Duodenal mucosa (tissue), 2 donors: ENCODE data around the gene GALM.
"Not testable (repeated sequence)": the region's sequence is repeated elsewhere in the genome, so short reads cannot be mapped to it uniquely, and the experiment has no call there.

Experiments used
- H3K27ac ChIP-seq: one replicate; pipeline ENCODE4 v1.7.0; 2013; ENCODE audit warnings: low read depth, low read length
- H3K27me3 ChIP-seq, 2 donors: one replicate each; pipeline ENCODE4 v1.7.0; 2013; ENCODE audit warnings: low read length in 2 of 2, control low read depth in 1 of 2; ENCODE audit not compliant: insufficient read depth in 2 of 2, control insufficient read depth in 1 of 2
- H3K36me3 ChIP-seq, 2 donors: one replicate each; pipeline ENCODE4 v1.7.0; 2013; ENCODE audit warnings: low read length in 2 of 2, control low read depth in 1 of 2; ENCODE audit not compliant: insufficient read depth in 2 of 2, control insufficient read depth in 1 of 2
- H3K4me1 ChIP-seq, 2 donors: one replicate each; pipeline ENCODE4 v1.7.0; 2013; ENCODE audit warnings: low read length in 2 of 2, control low read depth in 1 of 2; ENCODE audit not compliant: insufficient read depth in 2 of 2, control insufficient read depth in 1 of 2
- H3K4me3 ChIP-seq, 2 donors: one replicate each; pipeline ENCODE4 v1.7.0; 2013; ENCODE audit warnings: low read length in 2 of 2, low read depth in 1 of 2
- H3K9ac ChIP-seq, 2 donors: one replicate each; pipeline ENCODE4 v1.7.0; 2013; ENCODE audit warnings: low read length in 2 of 2, low read depth in 1 of 2
- H3K9me3 ChIP-seq, 2 donors: one replicate each; pipeline ENCODE4 v1.7.0; 2013; ENCODE audit warnings: low read length in 2 of 2, control low read depth in 1 of 2; ENCODE audit not compliant: control insufficient read depth in 1 of 2

GALM gene

DNA sequence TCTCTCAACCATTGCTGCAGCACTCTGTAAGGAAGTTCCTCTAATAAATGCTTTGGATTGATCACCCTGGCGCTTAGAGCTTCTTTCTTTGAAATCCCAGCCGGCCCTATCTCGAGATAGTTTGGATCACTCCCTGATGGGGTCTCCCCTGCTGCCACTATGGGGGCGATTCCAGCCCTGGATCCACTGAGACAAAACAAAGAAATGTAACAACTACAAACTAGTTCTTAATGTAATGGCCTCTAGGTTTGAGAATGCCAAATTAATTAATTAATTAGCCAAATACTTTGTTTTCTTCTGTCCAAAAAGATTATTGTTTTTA, 70.0 kb downstream of the GALM start:
- peaks cover 23 to 30% of the 10 kb centered on the region in 2 donors for H3K4me1 ChIP-seq
- H3K9ac ChIP-seq: no peak overlapping the region
- no peak overlapping the region for H3K4me3 ChIP-seq
- peaks cover 8 to 35% of the 10 kb centered on the region in 2 donors for H3K36me3 ChIP-seq
- no peaks in the 10 kb centered on the region for H3K9me3 ChIP-seq
- H3K27me3 ChIP-seq: no peaks in the 10 kb centered on the region
- H3K27ac ChIP-seq: no peak overlapping the region

GRCh38 chr2:38737000-38737698, 71.2 kb downstream of the GALM start:
- Histone ChIP-seq H3K36me3 (peaks cover 3 to 30% of the 10 kb centered on the region in 2 donors), H3K4me1 (peaks cover 26 to 40% of the 10 kb centered on the region in 2 donors)

DNA sequence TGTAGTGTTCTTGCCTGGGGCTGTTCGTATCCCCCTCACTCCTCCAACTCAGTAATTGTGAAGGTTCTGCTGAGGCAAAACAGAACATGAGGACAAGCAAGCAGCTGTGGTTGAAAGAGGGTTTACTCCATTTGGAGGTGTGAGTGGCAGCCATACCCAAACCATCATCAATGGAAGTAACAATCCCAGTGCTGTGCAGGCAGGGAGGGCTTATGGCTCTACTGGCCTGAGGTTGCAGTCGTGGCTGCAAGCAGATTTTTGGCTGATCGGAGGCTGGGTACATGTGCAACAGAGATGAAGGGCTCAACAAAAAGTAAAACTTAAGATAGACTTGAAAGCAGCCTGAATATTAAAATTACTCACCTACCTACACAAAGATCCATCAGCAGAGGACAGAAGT, 72.0 kb downstream of the GALM start:
- H3K27ac ChIP-seq: peak overlapping the region; percentile 46
- peaks cover 3 to 26% of the 10 kb centered on the region in 2 donors for H3K36me3 ChIP-seq
- H3K27me3 ChIP-seq: no peaks in the 10 kb centered on the region
- H3K4me3 ChIP-seq: no peak overlapping the region
- no peaks in the 10 kb centered on the region for H3K9me3 ChIP-seq
- H3K4me1 ChIP-seq: peaks cover 30 to 44% of the 10 kb centered on the region in 2 donors
- H3K9ac ChIP-seq: peak overlapping the region in 1 of 2 donors; percentile 15

More at GRCh38 chr2:38737000-38737698, 71.2 kb downstream of the GALM start:
- H3K27ac ChIP-seq, H3K27me3 ChIP-seq, H3K9me3 ChIP-seq, H3K4me3 ChIP-seq: not testable (repeated sequence)
- H3K9ac ChIP-seq: peak overlapping the region in 1 of 2 donors; percentile 15

DNA sequence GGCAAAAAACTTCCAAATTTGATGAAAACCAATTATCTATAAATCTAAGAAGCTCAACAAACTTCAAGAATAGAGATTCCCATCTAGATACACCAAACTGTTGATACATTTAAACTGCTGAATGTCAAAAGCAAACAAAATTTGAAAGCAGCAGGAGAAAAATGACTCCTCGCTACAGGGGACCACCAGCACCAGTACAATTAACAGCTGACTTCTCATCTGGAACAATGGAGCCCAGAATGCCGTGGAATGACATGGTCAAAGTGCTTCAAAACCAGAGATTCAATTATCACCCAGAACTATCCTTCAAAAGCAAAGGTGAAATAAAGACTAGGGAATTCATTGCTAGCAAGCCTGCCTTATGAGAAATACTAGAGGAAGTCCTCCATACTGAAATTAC, 73.6 kb downstream of the GALM start:
- no peak overlapping the region for H3K27ac ChIP-seq

GRCh38 chr2:38740851-38741731, 75.2 kb downstream of the GALM start:
- Histone ChIP-seq H3K9ac (no peak overlapping the region), H3K9me3 (no peaks in the 10 kb centered on the region), H3K27ac (no peak overlapping the region), H3K27me3 (no peaks in the 10 kb centered on the region), H3K36me3 (peaks cover 18 to 42% of the 10 kb centered on the region in 2 donors), H3K4me1 (peaks cover 15 to 29% of the 10 kb centered on the region in 2 donors), H3K4me3 (no peak overlapping the region)

More for the DNA sequence above, 73.6 kb downstream of the GALM start:
- no peak overlapping the region for H3K9ac ChIP-seq
- H3K27me3 ChIP-seq: no peaks in the 10 kb centered on the region
- no peak overlapping the region for H3K4me3 ChIP-seq
- H3K36me3 ChIP-seq: peaks cover 6 to 26% of the 10 kb centered on the region in 2 donors
- peaks cover 27 to 33% of the 10 kb centered on the region in 2 donors for H3K4me1 ChIP-seq
- no peaks in the 10 kb centered on the region for H3K9me3 ChIP-seq

GRCh38 chr2:38742797-38743559, 77.1 kb downstream of the GALM start:
- no peaks in the 10 kb centered on the region for H3K27me3 ChIP-seq
- peaks cover 29 to 41% of the 10 kb centered on the region in 2 donors for H3K4me1 ChIP-seq
- peaks cover 37 to 52% of the 10 kb centered on the region in 2 donors for H3K36me3 ChIP-seq
- H3K9me3 ChIP-seq: no peaks in the 10 kb centered on the region
- no peak overlapping the region for H3K4me3 ChIP-seq
- H3K27ac ChIP-seq: no peak overlapping the region
- H3K9ac ChIP-seq: no peak overlapping the region

DNA sequence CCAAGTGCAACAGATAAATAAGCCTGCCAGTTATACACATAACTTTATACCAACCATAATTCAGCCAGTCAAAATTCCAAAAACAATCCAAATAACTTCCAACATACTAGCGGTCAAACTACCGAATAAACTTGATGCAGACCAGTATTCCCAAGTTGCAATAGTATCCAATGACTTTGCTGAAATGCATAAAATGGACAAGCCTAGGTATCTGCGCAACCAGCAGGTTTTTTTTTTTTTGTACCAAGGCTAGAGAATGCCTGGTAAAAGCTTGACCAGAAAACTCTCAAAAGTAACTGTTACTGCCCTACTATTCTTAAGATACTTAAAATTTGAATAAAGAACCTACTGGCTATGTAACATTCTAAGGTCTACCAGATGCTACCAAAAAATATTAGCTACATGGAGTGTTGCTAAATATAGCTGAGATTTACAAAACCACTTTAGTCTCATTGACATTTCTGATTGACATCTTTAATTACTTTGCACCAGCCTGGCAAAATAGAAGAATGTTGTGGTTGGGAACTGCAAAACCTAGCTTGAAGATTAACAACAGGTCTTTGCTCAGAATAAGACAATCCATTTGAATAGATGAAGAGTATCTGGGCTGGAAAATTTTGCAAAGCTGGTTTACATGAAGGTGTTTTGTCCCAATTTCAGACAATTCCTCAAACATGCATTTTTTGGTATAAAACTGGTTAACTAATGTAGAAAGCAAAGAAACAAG, 77.9 kb downstream of the GALM start:
- H3K4me1 ChIP-seq: peaks cover 35 to 48% of the 10 kb centered on the region in 2 donors
- H3K27me3 ChIP-seq: no peaks in the 10 kb centered on the region
- no peak overlapping the region for H3K4me3 ChIP-seq
- H3K9ac ChIP-seq: no peak overlapping the region
- peaks cover 46 to 58% of the 10 kb centered on the region in 2 donors for H3K36me3 ChIP-seq
- no peaks in the 10 kb centered on the region for H3K9me3 ChIP-seq
- no peak overlapping the region for H3K27ac ChIP-seq

DNA sequence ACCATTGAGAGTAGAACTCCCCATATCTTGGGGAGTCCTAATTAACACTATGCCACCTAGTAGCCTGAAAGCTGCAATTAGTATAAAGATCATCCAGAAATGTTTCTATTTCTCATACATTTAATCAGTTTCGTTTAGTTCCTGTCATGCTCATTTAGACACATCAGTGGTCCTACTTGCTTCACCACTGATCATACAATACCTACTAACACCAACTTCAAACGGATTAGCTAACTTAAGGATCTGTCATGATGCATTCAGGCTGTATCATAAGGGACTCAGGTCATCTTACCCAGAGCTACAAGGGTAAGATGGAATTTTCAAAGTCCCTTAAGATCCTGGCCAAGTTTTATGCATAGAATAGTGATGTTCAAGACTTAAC, 78.5 kb downstream of the GALM start:
- H3K4me1 ChIP-seq: peaks cover 36 to 52% of the 10 kb centered on the region in 2 donors
- H3K27me3 ChIP-seq: no peaks in the 10 kb centered on the region
- no peak overlapping the region for H3K9ac ChIP-seq
- peaks cover 49 to 61% of the 10 kb centered on the region in 2 donors for H3K36me3 ChIP-seq
- no peaks in the 10 kb centered on the region for H3K9me3 ChIP-seq
- no peak overlapping the region for H3K4me3 ChIP-seq
- no peak overlapping the region for H3K27ac ChIP-seq

GRCh38 chr2:38745267-38745666, 79.4 kb downstream of the GALM start:
- H3K27me3 ChIP-seq: no peaks in the 10 kb centered on the region
- H3K9ac ChIP-seq: no peak overlapping the region
- no peaks in the 10 kb centered on the region for H3K9me3 ChIP-seq
- H3K4me1 ChIP-seq: peaks cover 39 to 52% of the 10 kb centered on the region in 2 donors
- no peak overlapping the region for H3K4me3 ChIP-seq
- peaks cover 49 to 61% of the 10 kb centered on the region in 2 donors for H3K36me3 ChIP-seq
- H3K27ac ChIP-seq: no peak overlapping the region
